ENCODE results near the gene LDHA. TPM values are rescaled to one million over a fixed set of nuclear protein-coding genes. Genes with fewer than 3 reads are reported as not detected.
A peak's percentile ranks its signal among the peaks of the same experiment; 100 is the strongest.

The LDHA gene
- total and polyA plus RNA-seq, 2 of the 13 experiments (the other 11 are each of a cell fraction or from before 2014, with no cell fraction given) = 805 to 1,547 TPM

- peak; percentile 86 for TF ChIP-seq KMT2B (CRISPR knock-in tag; IDR thresholded peaks at IDR 0.05)
- TF ChIP-seq KDM2A (CRISPR knock-in tag; IDR thresholded peaks at IDR 0.05; ENCODE audit: borderline replicate concordance, low read depth) = peak; percentile 61; the same call in 1 of the 2 replicates
- TF ChIP-seq ETV5 (CRISPR knock-in tag; IDR thresholded peaks at IDR 0.05; ENCODE audit: borderline replicate concordance) = 0 out of 2 replicates have a peak, but pooled peaks have one; percentile 33
- TF ChIP-seq SRSF4 (IDR thresholded peaks at IDR 0.05; ENCODE audit: low read depth, low read length, poor library complexity, severe bottlenecking) = peak; percentile 70
- TF ChIP-seq USF2 (IDR thresholded peaks at IDR 0.05; ENCODE audit: low read depth, low read length) = peak; percentile 43; the same call in 1 of the 2 replicates
- peak; percentile 85 for TF ChIP-seq USF2 (CRISPR knock-in tag; IDR thresholded peaks at IDR 0.05; ENCODE audit: borderline replicate concordance)
- TF ChIP-seq CSRNP2 (CRISPR knock-in tag; conservative IDR thresholded peaks at IDR 0.05; ENCODE audit: low read depth) = peak; percentile 96; the same call in 1 of the 2 replicates
- peak; percentile 98 for TF ChIP-seq ARID4A (CRISPR knock-in tag; IDR thresholded peaks at IDR 0.05; ENCODE audit: borderline replicate concordance)
- TF ChIP-seq ZNF430 (CRISPR knock-in tag; IDR thresholded peaks at IDR 0.05) = peak; percentile 98
- peak; percentile 92; the same call in 1 of the 2 replicates for TF ChIP-seq ZNF510 (CRISPR knock-in tag; IDR thresholded peaks at IDR 0.05; ENCODE audit: low read depth)
- peak; percentile 29; the same call in 1 of the 2 replicates for TF ChIP-seq MTF2 (CRISPR knock-in tag; IDR thresholded peaks at IDR 0.05; ENCODE audit: borderline replicate concordance)
- TF ChIP-seq HNRNPH1 (optimal IDR thresholded peaks at IDR 0.05; ENCODE audit: low read depth, low read length) = no peak
- TF ChIP-seq ZEB1 (IDR thresholded peaks at IDR 0.05; ENCODE audit: insufficient replicate concordance, low read depth) = no peak
- no peak for TF ChIP-seq GABPA (IDR thresholded peaks at IDR 0.05; ENCODE audit: low read depth, low read length)
- TF ChIP-seq GABPA (CRISPR knock-in tag; IDR thresholded peaks at IDR 0.05; ENCODE audit: low read depth) = peak; percentile 42; the same call in 1 of the 2 replicates
- no peak for TF ChIP-seq PCBP2 (optimal IDR thresholded peaks at IDR 0.05; ENCODE audit: low read depth, low read length, poor library complexity, severe bottlenecking)
- 0 out of 2 replicates have a peak, but pooled peaks have one; percentile 53 for TF ChIP-seq CENPBD1 (CRISPR knock-in tag; IDR thresholded peaks at IDR 0.05; ENCODE audit: borderline replicate concordance, low read depth)
- TF ChIP-seq ZBTB44 (CRISPR knock-in tag; IDR thresholded peaks at IDR 0.05) = peak; percentile 57
These were observed at the start of gene LDHA (continued) for GRCh38 chr11:18394275-18394927.
